ENCODE results near the gene USP53. TPM values are rescaled to one million over a fixed set of nuclear protein-coding genes. Genes with fewer than 3 reads are reported as not detected.

Gene USP53
- total RNA-seq, 1 experiment from 2014 or later: 20.1 TPM

DNA sequence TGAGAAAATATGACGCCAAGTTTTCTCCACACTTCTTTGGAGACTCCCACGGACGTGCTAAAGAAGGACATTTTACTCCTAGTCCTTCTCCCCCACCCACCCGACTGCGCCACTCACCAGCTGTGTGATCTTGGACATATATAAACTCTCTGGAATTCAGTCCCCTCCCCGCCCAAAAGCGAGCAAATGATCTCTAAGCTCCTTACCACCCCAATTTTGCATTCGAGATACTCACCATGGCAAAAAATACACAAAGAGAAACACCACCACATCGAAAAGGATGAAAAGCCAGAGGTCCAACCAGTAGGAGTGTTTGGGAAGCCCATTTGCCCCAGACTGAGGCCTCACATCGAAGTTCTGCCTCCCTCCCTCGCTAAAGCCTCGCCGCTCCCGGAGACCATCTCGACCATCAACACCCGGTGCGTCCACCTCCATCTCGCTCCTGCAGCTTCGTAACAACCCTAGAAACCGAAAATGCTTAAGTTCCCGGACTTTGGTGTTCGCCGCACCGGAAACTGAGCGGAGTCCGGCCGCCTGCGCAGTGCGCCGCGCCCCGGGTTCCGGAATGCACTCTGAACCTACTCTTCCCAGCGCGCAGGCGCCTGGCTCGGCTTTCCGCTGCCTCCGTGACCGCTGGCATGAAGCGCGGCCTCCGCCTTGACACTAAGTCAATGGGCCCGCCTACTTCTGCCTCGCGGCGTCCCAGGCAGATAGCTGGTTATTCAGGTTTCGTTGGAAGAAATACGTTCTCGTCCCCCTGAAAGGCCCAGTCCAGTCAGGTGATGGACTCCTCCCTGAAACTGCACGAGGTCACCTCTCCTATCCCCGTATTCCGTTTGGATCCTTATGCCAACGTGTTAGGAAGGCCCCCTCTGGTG lies 87.8 kb downstream of the USP53 start:
- DNase-seq (ENCODE audit: low spot score) (peak; percentile 93), ATAC-seq (peak; percentile 96)
- CTCF ChIA-PET: interaction anchor here (0.9 to 1.9 kb wide), 7 partner anchors 9 to 328 kb away, joined by 3 to 8 read pairs (median 3); partner anchors contain the start of genes PDE5A and USP53
- Mint-ChIP-seq H3K4me3 (peak overlapping the region; percentile 90), H3K9me3 (peaks cover 5% of the 10 kb centered on the region; the same call in 1 of the 2 replicates), H3K36me3 (peaks cover 23% of the 10 kb centered on the region), H3K4me1 (peaks cover 39% of the 10 kb centered on the region), H3K27me3 (ENCODE audit: low read depth) (no peaks in the 10 kb centered on the region), H3K27ac (peak overlapping the region; percentile 88)
- POLR2A ChIA-PET: interaction anchor here (0.7 to 2.2 kb wide), 2 partner anchors 88 to 261 kb away, joined by 3 to 15 read pairs; partner anchors contain the start of gene USP53
- TF ChIP-seq ZBTB21 (CRISPR knock-in tag; IDR thresholded peaks at IDR 0.05; ENCODE audit: borderline replicate concordance) (no peak), ZNF219 (CRISPR knock-in tag; IDR thresholded peaks at IDR 0.05; ENCODE audit: borderline replicate concordance) (no peak; the same call in 1 of the 2 replicates), ATF1 (CRISPR knock-in tag; IDR thresholded peaks at IDR 0.05) (no peak), ETV6 (CRISPR knock-in tag; IDR thresholded peaks at IDR 0.05) (0 out of 2 replicates have a peak, but pooled peaks have one; percentile 64), PRRX2 (CRISPR knock-in tag; IDR thresholded peaks at IDR 0.05) (no peak), MXD4 (CRISPR knock-in tag; IDR thresholded peaks at IDR 0.05; ENCODE audit: borderline replicate concordance) (no peak), FOXP1 (CRISPR knock-in tag; IDR thresholded peaks at IDR 0.05; ENCODE audit: borderline replicate concordance) (no peak; the same call in none of the 2 replicates), CREB1 (CRISPR knock-in tag; IDR thresholded peaks at IDR 0.05) (no peak), ZNF263 (CRISPR knock-in tag; IDR thresholded peaks at IDR 0.05; ENCODE audit: low read depth) (no peak), TCF7 (CRISPR knock-in tag; IDR thresholded peaks at IDR 0.05; ENCODE audit: low read depth) (no peak), ZNF671 (CRISPR knock-in tag; IDR thresholded peaks at IDR 0.05) (no peak), ZNF317 (CRISPR knock-in tag; IDR thresholded peaks at IDR 0.05; ENCODE audit: borderline replicate concordance, low read depth) (no peak), ZNF396 (CRISPR knock-in tag; IDR thresholded peaks at IDR 0.05; ENCODE audit: borderline replicate concordance) (no peak), CREM (CRISPR knock-in tag; IDR thresholded peaks at IDR 0.05) (no peak)
- TF ChIP-seq, protein P1, sequence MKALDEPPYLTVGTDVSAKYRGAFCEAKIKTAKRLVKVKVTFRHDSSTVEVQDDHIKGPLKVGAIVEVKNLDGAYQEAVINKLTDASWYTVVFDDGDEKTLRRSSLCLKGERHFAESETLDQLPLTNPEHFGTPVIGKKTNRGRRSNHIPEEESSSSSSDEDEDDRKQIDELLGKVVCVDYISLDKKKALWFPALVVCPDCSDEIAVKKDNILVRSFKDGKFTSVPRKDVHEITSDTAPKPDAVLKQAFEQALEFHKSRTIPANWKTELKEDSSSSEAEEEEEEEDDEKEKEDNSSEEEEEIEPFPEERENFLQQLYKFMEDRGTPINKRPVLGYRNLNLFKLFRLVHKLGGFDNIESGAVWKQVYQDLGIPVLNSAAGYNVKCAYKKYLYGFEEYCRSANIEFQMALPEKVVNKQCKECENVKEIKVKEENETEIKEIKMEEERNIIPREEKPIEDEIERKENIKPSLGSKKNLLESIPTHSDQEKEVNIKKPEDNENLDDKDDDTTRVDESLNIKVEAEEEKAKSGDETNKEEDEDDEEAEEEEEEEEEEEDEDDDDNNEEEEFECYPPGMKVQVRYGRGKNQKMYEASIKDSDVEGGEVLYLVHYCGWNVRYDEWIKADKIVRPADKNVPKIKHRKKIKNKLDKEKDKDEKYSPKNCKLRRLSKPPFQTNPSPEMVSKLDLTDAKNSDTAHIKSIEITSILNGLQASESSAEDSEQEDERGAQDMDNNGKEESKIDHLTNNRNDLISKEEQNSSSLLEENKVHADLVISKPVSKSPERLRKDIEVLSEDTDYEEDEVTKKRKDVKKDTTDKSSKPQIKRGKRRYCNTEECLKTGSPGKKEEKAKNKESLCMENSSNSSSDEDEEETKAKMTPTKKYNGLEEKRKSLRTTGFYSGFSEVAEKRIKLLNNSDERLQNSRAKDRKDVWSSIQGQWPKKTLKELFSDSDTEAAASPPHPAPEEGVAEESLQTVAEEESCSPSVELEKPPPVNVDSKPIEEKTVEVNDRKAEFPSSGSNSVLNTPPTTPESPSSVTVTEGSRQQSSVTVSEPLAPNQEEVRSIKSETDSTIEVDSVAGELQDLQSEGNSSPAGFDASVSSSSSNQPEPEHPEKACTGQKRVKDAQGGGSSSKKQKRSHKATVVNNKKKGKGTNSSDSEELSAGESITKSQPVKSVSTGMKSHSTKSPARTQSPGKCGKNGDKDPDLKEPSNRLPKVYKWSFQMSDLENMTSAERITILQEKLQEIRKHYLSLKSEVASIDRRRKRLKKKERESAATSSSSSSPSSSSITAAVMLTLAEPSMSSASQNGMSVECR (CRISPR knock-in tag; IDR thresholded peaks at IDR 0.05; ENCODE audit: borderline replicate concordance): peak; percentile 40; the same call in 1 of the 2 replicates
- TF ChIP-seq, protein P2, sequence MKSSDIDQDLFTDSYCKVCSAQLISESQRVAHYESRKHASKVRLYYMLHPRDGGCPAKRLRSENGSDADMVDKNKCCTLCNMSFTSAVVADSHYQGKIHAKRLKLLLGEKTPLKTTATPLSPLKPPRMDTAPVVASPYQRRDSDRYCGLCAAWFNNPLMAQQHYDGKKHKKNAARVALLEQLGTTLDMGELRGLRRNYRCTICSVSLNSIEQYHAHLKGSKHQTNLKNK (CRISPR knock-in tag; IDR thresholded peaks at IDR 0.05): no peak
- TF ChIP-seq, protein P3, sequence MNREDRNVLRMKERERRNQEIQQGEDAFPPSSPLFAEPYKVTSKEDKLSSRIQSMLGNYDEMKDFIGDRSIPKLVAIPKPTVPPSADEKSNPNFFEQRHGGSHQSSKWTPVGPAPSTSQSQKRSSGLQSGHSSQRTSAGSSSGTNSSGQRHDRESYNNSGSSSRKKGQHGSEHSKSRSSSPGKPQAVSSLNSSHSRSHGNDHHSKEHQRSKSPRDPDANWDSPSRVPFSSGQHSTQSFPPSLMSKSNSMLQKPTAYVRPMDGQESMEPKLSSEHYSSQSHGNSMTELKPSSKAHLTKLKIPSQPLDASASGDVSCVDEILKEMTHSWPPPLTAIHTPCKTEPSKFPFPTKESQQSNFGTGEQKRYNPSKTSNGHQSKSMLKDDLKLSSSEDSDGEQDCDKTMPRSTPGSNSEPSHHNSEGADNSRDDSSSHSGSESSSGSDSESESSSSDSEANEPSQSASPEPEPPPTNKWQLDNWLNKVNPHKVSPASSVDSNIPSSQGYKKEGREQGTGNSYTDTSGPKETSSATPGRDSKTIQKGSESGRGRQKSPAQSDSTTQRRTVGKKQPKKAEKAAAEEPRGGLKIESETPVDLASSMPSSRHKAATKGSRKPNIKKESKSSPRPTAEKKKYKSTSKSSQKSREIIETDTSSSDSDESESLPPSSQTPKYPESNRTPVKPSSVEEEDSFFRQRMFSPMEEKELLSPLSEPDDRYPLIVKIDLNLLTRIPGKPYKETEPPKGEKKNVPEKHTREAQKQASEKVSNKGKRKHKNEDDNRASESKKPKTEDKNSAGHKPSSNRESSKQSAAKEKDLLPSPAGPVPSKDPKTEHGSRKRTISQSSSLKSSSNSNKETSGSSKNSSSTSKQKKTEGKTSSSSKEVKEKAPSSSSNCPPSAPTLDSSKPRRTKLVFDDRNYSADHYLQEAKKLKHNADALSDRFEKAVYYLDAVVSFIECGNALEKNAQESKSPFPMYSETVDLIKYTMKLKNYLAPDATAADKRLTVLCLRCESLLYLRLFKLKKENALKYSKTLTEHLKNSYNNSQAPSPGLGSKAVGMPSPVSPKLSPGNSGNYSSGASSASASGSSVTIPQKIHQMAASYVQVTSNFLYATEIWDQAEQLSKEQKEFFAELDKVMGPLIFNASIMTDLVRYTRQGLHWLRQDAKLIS (CRISPR knock-in tag; IDR thresholded peaks at IDR 0.05; ENCODE audit: borderline replicate concordance): no peak
- TF ChIP-seq, protein P4, sequence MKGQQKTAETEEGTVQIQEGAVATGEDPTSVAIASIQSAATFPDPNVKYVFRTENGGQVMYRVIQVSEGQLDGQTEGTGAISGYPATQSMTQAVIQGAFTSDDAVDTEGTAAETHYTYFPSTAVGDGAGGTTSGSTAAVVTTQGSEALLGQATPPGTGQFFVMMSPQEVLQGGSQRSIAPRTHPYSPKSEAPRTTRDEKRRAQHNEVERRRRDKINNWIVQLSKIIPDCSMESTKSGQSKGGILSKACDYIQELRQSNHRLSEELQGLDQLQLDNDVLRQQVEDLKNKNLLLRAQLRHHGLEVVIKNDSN (CRISPR knock-in tag; IDR thresholded peaks at IDR 0.05): peak; percentile 70
- TF ChIP-seq, protein P5, sequence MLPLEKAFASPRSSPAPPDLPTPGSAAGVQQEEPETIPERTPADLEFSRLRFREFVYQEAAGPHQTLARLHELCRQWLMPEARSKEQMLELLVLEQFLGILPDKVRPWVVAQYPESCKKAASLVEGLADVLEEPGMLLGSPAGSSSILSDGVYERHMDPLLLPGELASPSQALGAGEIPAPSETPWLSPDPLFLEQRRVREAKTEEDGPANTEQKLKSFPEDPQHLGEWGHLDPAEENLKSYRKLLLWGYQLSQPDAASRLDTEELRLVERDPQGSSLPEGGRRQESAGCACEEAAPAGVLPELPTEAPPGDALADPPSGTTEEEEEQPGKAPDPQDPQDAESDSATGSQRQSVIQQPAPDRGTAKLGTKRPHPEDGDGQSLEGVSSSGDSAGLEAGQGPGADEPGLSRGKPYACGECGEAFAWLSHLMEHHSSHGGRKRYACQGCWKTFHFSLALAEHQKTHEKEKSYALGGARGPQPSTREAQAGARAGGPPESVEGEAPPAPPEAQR (CRISPR knock-in tag; IDR thresholded peaks at IDR 0.05): no peak
- TF ChIP-seq, protein P6, sequence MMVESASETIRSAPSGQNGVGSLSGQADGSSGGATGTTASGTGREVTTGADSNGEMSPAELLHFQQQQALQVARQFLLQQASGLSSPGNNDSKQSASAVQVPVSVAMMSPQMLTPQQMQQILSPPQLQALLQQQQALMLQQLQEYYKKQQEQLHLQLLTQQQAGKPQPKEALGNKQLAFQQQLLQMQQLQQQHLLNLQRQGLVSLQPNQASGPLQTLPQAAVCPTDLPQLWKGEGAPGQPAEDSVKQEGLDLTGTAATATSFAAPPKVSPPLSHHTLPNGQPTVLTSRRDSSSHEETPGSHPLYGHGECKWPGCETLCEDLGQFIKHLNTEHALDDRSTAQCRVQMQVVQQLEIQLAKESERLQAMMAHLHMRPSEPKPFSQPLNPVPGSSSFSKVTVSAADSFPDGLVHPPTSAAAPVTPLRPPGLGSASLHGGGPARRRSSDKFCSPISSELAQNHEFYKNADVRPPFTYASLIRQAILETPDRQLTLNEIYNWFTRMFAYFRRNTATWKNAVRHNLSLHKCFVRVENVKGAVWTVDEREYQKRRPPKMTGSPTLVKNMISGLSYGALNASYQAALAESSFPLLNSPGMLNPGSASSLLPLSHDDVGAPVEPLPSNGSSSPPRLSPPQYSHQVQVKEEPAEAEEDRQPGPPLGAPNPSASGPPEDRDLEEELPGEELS (CRISPR knock-in tag; IDR thresholded peaks at IDR 0.05): 0 out of 2 replicates have a peak, but pooled peaks have one; percentile 64
- TF ChIP-seq, protein P7, sequence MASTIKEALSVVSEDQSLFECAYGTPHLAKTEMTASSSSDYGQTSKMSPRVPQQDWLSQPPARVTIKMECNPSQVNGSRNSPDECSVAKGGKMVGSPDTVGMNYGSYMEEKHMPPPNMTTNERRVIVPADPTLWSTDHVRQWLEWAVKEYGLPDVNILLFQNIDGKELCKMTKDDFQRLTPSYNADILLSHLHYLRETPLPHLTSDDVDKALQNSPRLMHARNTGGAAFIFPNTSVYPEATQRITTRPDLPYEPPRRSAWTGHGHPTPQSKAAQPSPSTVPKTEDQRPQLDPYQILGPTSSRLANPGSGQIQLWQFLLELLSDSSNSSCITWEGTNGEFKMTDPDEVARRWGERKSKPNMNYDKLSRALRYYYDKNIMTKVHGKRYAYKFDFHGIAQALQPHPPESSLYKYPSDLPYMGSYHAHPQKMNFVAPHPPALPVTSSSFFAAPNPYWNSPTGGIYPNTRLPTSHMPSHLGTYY (CRISPR knock-in tag; IDR thresholded peaks at IDR 0.05): no peak
